CD14-positive monocyte (primary cell): ENCODE data around the gene CA10. TPM values are rescaled to one million over a fixed set of nuclear protein-coding genes. Genes with fewer than 3 reads are reported as not detected.

Source experiments
- DNase-seq, 3 donors: peaks; one replicate each; pipeline ENCODE4 v3.0.0-alpha.2; 2011 to 2022
- H2AFZ ChIP-seq: 2 replicates; pipeline ENCODE4 v1.6.0; 2012; ENCODE audit warnings: mild to moderate bottlenecking, low read depth, low read length, inconsistent platforms; ENCODE audit not compliant: insufficient read depth, poor library complexity, severe bottlenecking
- H3K27ac ChIP-seq, 2 donors: 1 replicate in 1 of 2; 2 replicates in 1 of 2; pipeline ENCODE4 v1.5.1; 2012 to 2013; ENCODE audit warnings: low read length in 2 of 2, control low read depth in 1 of 2, inconsistent platforms in 1 of 2, low read depth in 1 of 2, mild to moderate bottlenecking in 1 of 2
- H3K27me3 ChIP-seq, 2 donors: one replicate each; pipeline versions ENCODE4 v1.6.0 to v1.6.1; 2011 to 2013; ENCODE audit warnings: low read length in 2 of 2; ENCODE audit not compliant: control insufficient read depth in 2 of 2, insufficient read depth in 2 of 2
- H3K36me3 ChIP-seq, 2 donors: replicated peaks in 1 of 2; 1 replicate in 1 of 2; 2 replicates in 1 of 2; pipeline versions ENCODE4 v1.5.1 to v1.6.1; 2012 to 2013; ENCODE audit warnings: low read length in 2 of 2, control low read depth in 1 of 2, inconsistent platforms in 1 of 2, mild to moderate bottlenecking in 1 of 2; ENCODE audit not compliant: insufficient read depth in 2 of 2, control insufficient read depth in 1 of 2
- H3K4me1 ChIP-seq, 2 donors: 1 replicate in 1 of 2; 2 replicates in 1 of 2; pipeline versions ENCODE4 v1.5.1 to v1.6.1; 2012 to 2013; ENCODE audit warnings: low read length in 2 of 2, control low read depth in 1 of 2, inconsistent platforms in 1 of 2, mild to moderate bottlenecking in 1 of 2, moderate library complexity in 1 of 2; ENCODE audit not compliant: insufficient read depth in 2 of 2, control insufficient read depth in 1 of 2
- H3K4me2 ChIP-seq: replicated peaks from 2 replicates; pipeline ENCODE3; 2012; ENCODE audit warnings: low read length, moderate library complexity, mild to moderate bottlenecking; ENCODE audit not compliant: poor library complexity, severe bottlenecking; ENCODE audit errors: extremely low read depth
- H3K4me3 ChIP-seq, 3 experiments: fragments of 200-600 bp in 1 of 3; sonication (generic) in 1 of 3; replicated peaks in 1 of 3; 1 replicate in 2 of 3; 2 replicates in 1 of 3; pipeline ENCODE4 v1.5.1; 2011 to 2013; ENCODE audit warnings: low read length in 3 of 3, mild to moderate bottlenecking in 3 of 3, control low read depth in 2 of 3, low read depth in 2 of 3, inconsistent platforms in 1 of 3, moderate library complexity in 1 of 3
- H3K79me2 ChIP-seq: 2 replicates; pipeline ENCODE4 v1.6.0; 2012; ENCODE audit warnings: mild to moderate bottlenecking, control low read depth, inconsistent platforms, low read length, moderate library complexity; ENCODE audit not compliant: insufficient read depth
- H3K9ac ChIP-seq: 2 replicates; pipeline ENCODE4 v1.6.0; 2017; ENCODE audit warnings: low read length, mild to moderate bottlenecking; ENCODE audit not compliant: insufficient read depth, poor library complexity, severe bottlenecking
- H3K9me3 ChIP-seq, 2 donors: replicated peaks in 1 of 2; 1 replicate in 1 of 2; 2 replicates in 1 of 2; pipeline versions ENCODE4 v1.5.1 to v1.6.1; 2012 to 2013; ENCODE audit warnings: low read length in 2 of 2, control low read depth in 1 of 2; ENCODE audit not compliant: control insufficient read depth in 1 of 2, insufficient read depth in 1 of 2
- H4K20me1 ChIP-seq: 2 replicates; pipeline ENCODE4 v1.6.0; 2012; ENCODE audit warnings: mild to moderate bottlenecking, low read length, control low read depth, moderate library complexity; ENCODE audit not compliant: insufficient read depth
- H3K27ac Mint-ChIP-seq, 7 donors: one replicate each; pipeline ENCODE4 v1.8.0; 2020; ENCODE audit warnings: mild to moderate bottlenecking in 7 of 7, mixed read lengths in 7 of 7, moderate library complexity in 6 of 7, inconsistent platforms in 2 of 7
- H3K27me3 Mint-ChIP-seq, 3 donors: one replicate each; pipeline ENCODE4 v1.8.0; 2021 to 2022; ENCODE audit warnings: low read depth in 3 of 3, mild to moderate bottlenecking in 3 of 3, mixed read lengths in 3 of 3, moderate library complexity in 3 of 3, inconsistent platforms in 1 of 3
- H3K36me3 Mint-ChIP-seq, 2 donors: one replicate each; pipeline ENCODE4 v1.8.0; 2020; ENCODE audit warnings: mixed read lengths in 2 of 2, inconsistent platforms in 1 of 2, mild to moderate bottlenecking in 1 of 2
- H3K4me1 Mint-ChIP-seq: one replicate; pipeline ENCODE4 v1.8.0; 2020; ENCODE audit warnings: mild to moderate bottlenecking, mixed read lengths
- H3K4me3 Mint-ChIP-seq, 2 donors: one replicate each; pipeline ENCODE4 v1.8.0; 2020; ENCODE audit warnings: mild to moderate bottlenecking in 2 of 2, mixed read lengths in 2 of 2, moderate library complexity in 1 of 2
- H3K9me3 Mint-ChIP-seq, 7 donors: one replicate each; pipeline ENCODE4 v1.8.0; 2020 to 2022; ENCODE audit warnings: mixed read lengths in 7 of 7, mild to moderate bottlenecking in 6 of 7, moderate library complexity in 6 of 7, inconsistent platforms in 2 of 7
- WGBS: methylation state at CpG from one replicate; pipeline ENCODE4 v1.1.5; 2013; ENCODE audit warnings: missing lambda C conversion rate; ENCODE audit not compliant: insufficient coverage; 5-methylcytosine and 5-hydroxymethylcytosine counted together
- intact Hi-C, 2 donors: fragments of 100-400 bp; cut with micrococcal nuclease; formaldehyde crosslinking; loops; one replicate each; pipeline versions ENCODE4 v1.15.0 to v1.15.1; 2023
- polyA plus RNA-seq, 3 donors: library from polyadenylated mRNA; depleted of rRNA in 1 of 3; unstranded in 2 of 3; stranded (reverse) in 1 of 3; fragments of 300-500 nt in 2 of 3; fragments of >200 nt in 1 of 3; fragmentation: Illumina TruSeq in 2 of 3; gene quantifications; 1 replicate in 2 of 3; 2 replicates in 1 of 3; pipeline ENCODE4 v1.2.3, GENCODE V29; 2012 to 2021
- TF ChIP-seq, protein P1 (sequence below): fragments of 200-600 bp; IDR thresholded peaks from one replicate; pipeline ENCODE4 v1.8.0; 2022; ENCODE audit warnings: antibody characterized with exemption, mild to moderate bottlenecking

CA10 gene
- polyA plus RNA-seq, 3 donors: not detected

DNA sequence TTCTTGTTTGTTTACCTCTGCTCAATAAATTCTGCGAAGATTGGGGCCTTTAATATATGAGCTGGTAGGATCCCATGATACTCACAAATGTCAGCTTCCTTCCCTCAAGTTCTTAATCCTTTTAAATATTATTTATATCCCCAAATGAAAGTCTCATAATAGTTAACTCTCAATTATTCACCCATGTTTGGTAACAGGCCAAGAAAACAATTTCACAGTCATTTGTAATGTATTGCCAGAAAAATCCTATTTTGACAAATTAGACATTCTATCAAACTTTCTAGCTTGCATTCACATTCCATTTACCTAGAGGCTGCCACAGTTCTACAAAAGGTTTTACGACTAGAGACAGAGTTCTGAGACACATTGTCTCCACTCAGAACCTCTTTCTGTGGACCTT, 457.0 kb downstream of the CA10 start:
- TF ChIP-seq, protein P1, sequence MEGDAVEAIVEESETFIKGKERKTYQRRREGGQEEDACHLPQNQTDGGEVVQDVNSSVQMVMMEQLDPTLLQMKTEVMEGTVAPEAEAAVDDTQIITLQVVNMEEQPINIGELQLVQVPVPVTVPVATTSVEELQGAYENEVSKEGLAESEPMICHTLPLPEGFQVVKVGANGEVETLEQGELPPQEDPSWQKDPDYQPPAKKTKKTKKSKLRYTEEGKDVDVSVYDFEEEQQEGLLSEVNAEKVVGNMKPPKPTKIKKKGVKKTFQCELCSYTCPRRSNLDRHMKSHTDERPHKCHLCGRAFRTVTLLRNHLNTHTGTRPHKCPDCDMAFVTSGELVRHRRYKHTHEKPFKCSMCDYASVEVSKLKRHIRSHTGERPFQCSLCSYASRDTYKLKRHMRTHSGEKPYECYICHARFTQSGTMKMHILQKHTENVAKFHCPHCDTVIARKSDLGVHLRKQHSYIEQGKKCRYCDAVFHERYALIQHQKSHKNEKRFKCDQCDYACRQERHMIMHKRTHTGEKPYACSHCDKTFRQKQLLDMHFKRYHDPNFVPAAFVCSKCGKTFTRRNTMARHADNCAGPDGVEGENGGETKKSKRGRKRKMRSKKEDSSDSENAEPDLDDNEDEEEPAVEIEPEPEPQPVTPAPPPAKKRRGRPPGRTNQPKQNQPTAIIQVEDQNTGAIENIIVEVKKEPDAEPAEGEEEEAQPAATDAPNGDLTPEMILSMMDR: no peak
- no peak for DNase-seq
- Histone ChIP-seq H3K79me2 (no peaks in the 10 kb centered on the region), H3K9ac (no peak overlapping the region), H2AFZ (no peak overlapping the region), H3K27me3 (no peaks in the 10 kb centered on the region), H4K20me1 (no peaks in the 10 kb centered on the region), H3K36me3 (no peaks in the 10 kb centered on the region), H3K4me2 (no peak overlapping the region), H3K4me3 (no peak overlapping the region), H3K4me1 (no peaks in the 10 kb centered on the region), H3K27ac (no peak overlapping the region), H3K9me3 (no peaks in the 10 kb centered on the region)
- no peak overlapping the region for H3K4me3 Mint-ChIP-seq
- no peaks in the 10 kb centered on the region for H3K36me3 Mint-ChIP-seq
- H3K27ac Mint-ChIP-seq: no peak overlapping the region
- 80% methylated on average over 1 of the region's 2 CpGs for WGBS
- peaks cover 0 to 3% (median under 1%) of the 10 kb centered on the region in 7 donors for H3K9me3 Mint-ChIP-seq
- peaks cover 0 to 3% (median 0%) of the 10 kb centered on the region in 3 donors for H3K27me3 Mint-ChIP-seq
- intact Hi-C loops: no loop called here
- H3K4me1 Mint-ChIP-seq: no peaks in the 10 kb centered on the region

DNA sequence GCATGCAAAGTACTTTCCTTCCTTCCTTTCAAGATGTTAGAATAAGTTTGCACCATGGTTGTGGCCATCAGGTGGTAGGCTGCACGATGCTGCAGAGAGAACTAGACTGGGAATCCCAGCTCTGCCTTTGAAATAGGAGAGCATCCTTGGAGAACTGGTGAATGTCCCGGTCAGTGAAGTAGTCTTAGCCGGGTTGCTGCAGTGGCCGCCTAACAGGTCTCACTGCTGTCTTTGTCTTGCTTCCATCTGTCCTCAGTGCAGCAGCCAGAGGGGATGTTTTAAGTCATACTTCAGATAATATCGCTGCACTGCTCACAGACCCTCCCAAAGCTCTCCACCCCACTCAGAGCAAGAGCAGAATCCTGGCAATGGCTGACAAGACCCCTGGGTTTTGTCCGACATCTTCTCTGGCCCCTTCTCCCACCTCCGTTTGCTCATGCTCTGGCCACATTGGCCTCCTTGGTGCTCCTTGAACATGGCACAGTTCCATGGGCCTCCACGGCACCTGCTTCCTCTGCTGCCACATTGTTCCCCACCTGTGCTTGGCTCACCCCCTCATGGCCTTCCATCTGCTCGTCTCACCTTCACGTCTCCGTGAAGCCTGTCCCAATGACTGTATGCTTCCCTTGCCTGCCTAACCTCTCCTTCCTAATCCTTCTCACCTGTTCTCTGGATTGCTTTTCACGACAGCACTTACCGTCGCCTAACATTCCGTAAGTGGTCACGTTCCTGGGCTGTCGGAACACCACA, 458.3 kb downstream of the CA10 start:
- no peak overlapping the region for H3K4me2 ChIP-seq
- H3K9me3 Mint-ChIP-seq: peaks cover 0 to 5% (median under 1%) of the 10 kb centered on the region in 7 donors
- no peak overlapping the region for H3K27ac Mint-ChIP-seq
- H3K79me2 ChIP-seq: no peaks in the 10 kb centered on the region
- H4K20me1 ChIP-seq: no peaks in the 10 kb centered on the region
- H3K4me3 ChIP-seq: no peak overlapping the region
- H3K4me1 ChIP-seq: no peaks in the 10 kb centered on the region
- H3K27me3 ChIP-seq: no peaks in the 10 kb centered on the region
- no peak overlapping the region for H2AFZ ChIP-seq
- no peak overlapping the region for H3K27ac ChIP-seq
- no peaks in the 10 kb centered on the region for H3K9me3 ChIP-seq
- no peaks in the 10 kb centered on the region for H3K36me3 ChIP-seq
- TF ChIP-seq, protein P1: no peak
- H3K4me3 Mint-ChIP-seq: no peak overlapping the region
- H3K36me3 Mint-ChIP-seq: no peaks in the 10 kb centered on the region
- DNase-seq: no peak
- H3K27me3 Mint-ChIP-seq: peaks cover 0 to 3% (median 2%) of the 10 kb centered on the region in 3 donors
- 91% methylated on average over 17 of the region's 17 CpGs for WGBS
- intact Hi-C loops: no loop called here
- H3K4me1 Mint-ChIP-seq: no peaks in the 10 kb centered on the region
- no peak overlapping the region for H3K9ac ChIP-seq
